T1000 (cell line): ENCODE data around the gene NPHS1.
"Not testable (repeated sequence)": the region's sequence is repeated elsewhere in the genome, so short reads cannot be mapped to it uniquely, and the experiment has no call there.

ENCODE experiments used
- DNase-seq: peaks from one replicate; lab custom pipeline; 2025; ENCODE audit warnings: mixed read lengths; lab: John Stamatoyannopoulos, UW

Gene NPHS1

GRCh38 chr19:35852029-35852780 lies at the start of gene NPHS1:
TSS of gene NPHS1 (minus strand) at chr19:35852504. CDS start at chr19:35851837, 667 bp downstream.
- DNase-seq: no peak

DNA sequence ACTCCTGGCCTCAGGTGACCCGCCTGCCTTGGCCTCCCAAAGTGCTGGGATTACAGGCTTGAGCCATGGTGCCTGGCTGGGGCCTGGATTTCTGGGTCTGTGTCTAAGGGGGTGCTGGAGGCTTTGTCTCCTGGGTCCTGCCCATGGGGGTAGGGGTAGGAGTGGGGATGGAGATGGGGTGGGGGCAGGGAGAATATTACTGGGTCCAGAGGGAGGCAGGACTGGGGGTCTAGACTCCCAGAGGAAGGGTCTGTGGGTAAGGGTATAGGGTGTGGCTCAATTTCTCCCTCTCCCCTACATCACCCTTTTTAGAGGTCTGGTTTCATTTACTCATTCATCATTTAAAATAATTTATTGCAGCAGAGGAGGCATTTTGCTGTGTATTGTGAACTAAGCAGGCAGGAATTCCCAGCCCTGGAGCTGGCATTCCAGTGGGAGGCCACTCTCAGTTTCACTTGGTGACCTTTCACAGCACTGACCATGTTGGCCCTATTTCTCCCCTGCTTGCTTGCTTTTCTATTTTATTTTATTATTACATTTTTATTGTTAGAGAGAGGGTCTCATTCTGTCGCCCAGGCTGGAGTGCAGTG lies 48.8 kb upstream of the NPHS1 start:
- no peak for DNase-seq

GRCh38 chr19:35899547-35900214 lies 47.4 kb upstream of the NPHS1 start:
- peak; percentile 37 for DNase-seq

DNA sequence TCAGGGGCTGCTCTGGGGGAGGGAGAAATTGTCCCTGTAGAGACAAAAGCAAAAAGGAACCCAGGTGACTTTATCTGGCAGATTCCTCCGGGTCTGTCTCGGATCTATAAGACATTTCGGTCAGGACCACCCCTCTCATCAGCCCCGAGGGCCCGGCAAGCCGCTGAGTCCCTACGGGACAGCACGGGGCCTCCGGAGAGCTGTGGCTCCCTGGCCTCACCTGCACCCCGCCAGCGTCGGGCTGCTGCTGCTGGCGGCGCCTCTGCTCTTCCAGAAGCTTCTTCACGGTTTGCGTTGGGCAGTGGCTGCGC lies 46.1 kb upstream of the NPHS1 start:
- DNase-seq: no peak

DNA sequence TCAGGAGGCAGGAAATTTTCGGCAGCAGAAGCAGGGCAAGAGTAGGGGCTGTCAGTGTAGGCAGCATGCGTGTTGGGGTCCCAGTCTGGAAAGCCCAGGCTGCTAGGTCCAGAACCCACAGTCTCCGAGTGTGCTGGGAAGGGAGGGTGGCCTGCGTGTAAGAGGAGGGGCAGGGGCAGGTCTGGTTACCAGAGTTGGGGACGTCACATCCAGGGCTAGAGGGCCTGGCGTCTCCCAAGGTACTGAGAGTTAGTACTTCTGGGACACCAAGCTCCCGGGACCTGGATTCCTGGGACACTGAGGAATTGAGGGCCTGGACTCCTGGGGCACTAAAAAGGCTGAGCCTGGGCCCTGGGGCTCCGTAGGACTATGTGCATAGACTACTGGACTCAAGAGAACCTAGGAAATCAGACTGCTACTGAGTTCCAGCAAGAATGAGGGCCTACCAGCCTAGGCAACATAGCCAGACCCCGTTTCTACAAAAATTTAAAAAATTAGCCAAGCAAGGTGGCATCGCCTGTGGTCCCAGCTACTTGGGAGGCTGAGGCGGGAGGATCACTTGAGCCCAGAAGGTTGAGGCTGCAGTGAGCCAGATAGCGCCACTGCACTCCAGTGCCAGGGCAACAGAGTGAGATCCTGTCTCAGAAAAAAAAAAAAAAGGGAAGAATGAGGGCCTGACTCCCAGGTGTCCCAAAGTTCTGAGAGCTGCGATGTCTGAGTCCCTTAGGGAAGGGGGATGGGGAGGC lies 45.6 kb upstream of the NPHS1 start:
- DNase-seq: no peak

DNA sequence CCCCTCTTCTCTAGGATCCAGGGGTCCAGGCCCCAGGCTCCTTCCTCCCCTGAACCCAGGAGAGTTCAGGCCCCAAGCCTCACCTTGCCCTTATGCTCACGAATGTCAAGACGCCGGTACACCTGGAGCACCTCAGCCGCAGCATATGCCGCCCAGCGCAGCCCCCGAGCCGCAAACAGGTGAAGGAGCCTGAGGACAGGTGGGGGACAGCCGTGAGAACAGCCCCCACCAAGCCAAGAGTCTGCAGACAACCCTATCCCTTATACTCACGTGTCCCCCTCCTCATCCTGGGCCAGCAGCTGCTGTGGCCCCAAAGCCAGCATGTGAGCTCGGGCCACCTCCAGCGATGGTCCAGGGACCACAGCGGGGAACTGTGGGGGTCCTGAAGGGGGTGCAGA lies 44.3 kb upstream of the NPHS1 start:
- DNase-seq: no peak

DNA sequence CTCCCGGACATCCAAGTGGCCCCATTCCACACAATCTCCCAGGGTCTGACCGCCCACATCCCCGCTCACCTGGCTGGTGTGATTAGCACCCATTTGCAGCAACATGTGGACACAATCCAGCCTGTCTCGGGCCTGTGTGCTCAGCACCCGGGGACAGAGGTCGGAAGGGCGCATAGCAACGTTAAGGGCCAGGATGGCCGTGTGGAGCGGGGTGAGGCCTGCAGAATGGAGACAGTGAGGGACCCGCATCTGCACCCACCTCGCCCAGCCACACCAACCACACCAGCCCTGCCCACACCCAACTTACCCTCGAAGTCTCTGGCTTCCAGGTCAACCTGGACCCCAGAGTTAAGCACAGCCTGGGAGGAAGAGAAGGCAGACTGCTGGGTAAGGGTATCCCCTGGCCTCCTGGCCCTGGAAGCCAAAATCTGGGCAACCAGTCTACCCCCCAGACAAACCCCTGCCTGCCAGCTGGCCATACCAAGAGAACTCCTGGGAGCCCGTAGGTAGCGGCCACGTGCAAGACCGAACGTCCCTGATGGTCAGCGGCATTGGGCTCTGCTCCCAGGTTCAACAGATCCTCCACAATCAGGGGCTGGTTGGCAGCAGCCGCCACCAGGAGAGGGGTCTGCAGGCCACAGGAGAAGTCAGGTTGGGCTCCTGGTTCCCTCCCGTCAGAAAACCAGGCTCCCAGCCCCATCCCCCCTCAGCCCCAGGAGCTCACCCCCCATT lies 43.8 kb upstream of the NPHS1 start:
- DNase-seq: no peak

GRCh38 chr19:35894342-35894741 lies 42.0 kb upstream of the NPHS1 start:
- DNase-seq: no peak

GRCh38 chr19:35891819-35892218 lies 39.5 kb upstream of the NPHS1 start:
- not testable (repeated sequence) for DNase-seq

GRCh38 chr19:35890113-35890650 lies 37.9 kb upstream of the NPHS1 start:
- DNase-seq: no peak

- no peak for DNase-seq
Observed at GRCh38 chr19:35889370-35890112, 37.2 kb upstream of the NPHS1 start.

DNA sequence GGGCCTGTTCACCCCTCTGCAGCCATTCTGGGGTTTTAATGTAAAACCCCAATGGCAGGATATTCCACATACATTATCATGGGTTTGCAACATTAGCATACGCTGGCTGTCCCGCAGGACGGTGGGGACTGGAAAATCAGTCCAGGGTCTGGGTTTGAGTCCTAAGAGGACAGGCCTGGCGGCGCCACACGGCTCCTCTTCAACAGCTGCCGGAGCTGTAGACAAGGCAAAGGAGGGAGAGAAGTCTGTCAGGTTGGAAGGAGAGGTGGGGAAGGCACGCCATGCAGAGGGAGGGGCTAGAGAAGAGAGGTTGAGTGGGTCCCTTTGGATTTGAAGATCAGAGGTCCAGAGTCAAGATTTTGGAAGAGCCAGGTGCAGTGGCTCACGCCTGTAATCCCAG lies 36.1 kb upstream of the NPHS1 start:
- DNase-seq: no peak

DNA sequence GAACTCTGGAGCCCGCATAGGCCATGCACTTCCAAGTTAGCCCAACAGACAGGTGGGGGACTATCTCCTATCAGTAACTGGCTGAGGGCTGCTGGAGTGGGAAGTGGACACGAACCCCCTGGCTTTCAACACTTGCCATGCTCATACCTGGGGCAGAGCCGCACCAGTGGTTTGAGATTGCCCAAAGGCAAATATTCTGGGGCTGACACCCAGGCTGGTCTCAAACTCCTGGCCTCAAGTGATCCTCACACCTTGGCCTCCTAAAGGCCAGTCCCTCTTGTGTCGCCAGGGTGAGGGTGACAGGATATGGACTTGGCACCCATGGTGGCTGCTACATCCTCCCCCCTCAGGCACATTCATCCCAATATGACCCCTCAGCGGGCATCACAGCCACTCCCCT lies 34.9 kb upstream of the NPHS1 start:
- no peak for DNase-seq

GRCh38 chr19:35885904-35886303 lies 33.6 kb upstream of the NPHS1 start:
- no peak for DNase-seq

GRCh38 chr19:35885225-35885738 lies 33.0 kb upstream of the NPHS1 start:
- no peak for DNase-seq

- DNase-seq: no peak
Observed at GRCh38 chr19:35883882-35884281, 31.6 kb upstream of the NPHS1 start.

- DNase-seq: no peak
Observed at GRCh38 chr19:35882114-35882832, 30.0 kb upstream of the NPHS1 start.

GRCh38 chr19:35879770-35880317 lies 27.5 kb upstream of the NPHS1 start:
- peak; percentile 87 for DNase-seq

DNA sequence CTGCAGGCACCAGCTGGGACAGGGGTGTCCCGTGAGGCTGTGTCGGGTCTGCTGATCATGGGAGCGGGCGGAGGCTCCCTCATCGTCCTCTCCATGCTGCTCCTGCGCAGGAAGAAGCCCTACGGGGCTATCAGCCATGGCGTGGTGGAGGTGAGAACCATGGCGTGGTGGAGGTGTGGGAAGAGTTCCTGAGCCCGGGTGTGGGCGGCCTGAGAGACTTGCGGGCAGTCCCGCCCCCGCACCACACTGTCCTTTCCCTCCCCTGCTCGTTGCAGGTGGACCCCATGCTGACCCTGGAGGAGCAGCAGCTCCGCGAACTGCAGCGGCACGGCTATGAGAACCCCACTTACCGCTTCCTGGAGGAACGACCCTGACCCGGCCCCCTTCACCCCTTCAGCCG lies 26.8 kb upstream of the NPHS1 start:
- DNase-seq: no peak
